ENCODE measurements around the gene NCBP1. TPM values are rescaled to one million over a fixed set of nuclear protein-coding genes. Genes with fewer than 3 reads are reported as not detected.

The NCBP1 gene
- total and polyA plus RNA-seq, 2 of the 4 experiments (the other 2 are of a cell fraction), result 17.8 to 46.4 TPM

- Histone ChIP-seq H3K14ac (replicated peaks; ENCODE audit: low read depth, low read length) (no peak overlapping the region), H4K5ac (ENCODE audit: low read depth, low read length) (no peak overlapping the region), H2BK15ac (ENCODE audit: low read depth, low read length) (no peak overlapping the region), H3K56ac (ENCODE audit: extremely low read depth, insufficient read depth, low read length) (no peak overlapping the region), H3K4me2 (ENCODE audit: low read depth, low read length) (no peak overlapping the region), H3K79me1 (ENCODE audit: low read depth in 1 of 2, low read length in 2 of 2) (peaks cover 24 to 45% of the 10 kb centered on the region in 2 experiments), H2BK120ac (ENCODE audit: low read depth, low read length) (no peak overlapping the region), H2BK5ac (ENCODE audit: low read depth, low read length, poor library complexity, severe bottlenecking) (no peak overlapping the region), H2AK5ac (ENCODE audit: low read depth, low read length) (no peak overlapping the region), H3K4ac (ENCODE audit: low read depth, low read length) (no peak overlapping the region), H4K20me1 (ENCODE audit: insufficient read depth, low read length) (peaks cover 16% of the 10 kb centered on the region), H3K9me3 (ENCODE audit: control insufficient read depth, insufficient read depth, low read length) (no peaks in the 10 kb centered on the region), H3K4me3 (ENCODE audit: insufficient read depth, low read depth, low read length) (no peak overlapping the region), H2BK20ac (ENCODE audit: low read depth, low read length) (no peak overlapping the region), H3K9ac (ENCODE audit: low read depth, low read length) (no peak overlapping the region), H3K36me3 (ENCODE audit: control insufficient read depth, insufficient read depth, low read length) (0 out of 2 replicates have a peak, but pooled peaks cover under 1% of the 10 kb centered on the region), H2AFZ (replicated peaks; ENCODE audit: low read length, poor library complexity) (no peak overlapping the region), H2AK9ac (replicated peaks; ENCODE audit: low read depth, low read length, poor library complexity) (no peak overlapping the region), H3K27me3 (ENCODE audit: control insufficient read depth, insufficient read depth, low read length) (no peaks in the 10 kb centered on the region), H4K8ac (ENCODE audit: low read depth in 2 of 2, low read length in 2 of 2) (no peak overlapping the region), H3K27ac (ENCODE audit: insufficient read depth, low read length) (no peak overlapping the region), H3K23ac (ENCODE audit: low read depth, low read length) (no peak overlapping the region), H4K91ac (ENCODE audit: insufficient read depth, low read depth, low read length) (no peak overlapping the region), H3K18ac (ENCODE audit: low read depth, low read length) (no peak overlapping the region), H3K4me1 (ENCODE audit: control insufficient read depth, insufficient read depth, low read length) (peaks cover 11% of the 10 kb centered on the region), H3K9me1 (ENCODE audit: insufficient read depth, low read length) (peaks cover 6% of the 10 kb centered on the region)
- TF ChIP-seq RFX5 (IDR thresholded peaks at IDR 0.05; ENCODE audit: low read depth, low read length) (no peak), RAD21 (IDR thresholded peaks at IDR 0.05; ENCODE audit: low read length) (no peak), SMC3 (IDR thresholded peaks at IDR 0.05; ENCODE audit: low read depth, low read length) (no peak), CTCF (conservative IDR thresholded peaks at IDR 0.05; ENCODE audit: low read depth, low read length) (no peak), CEBPB (IDR thresholded peaks at IDR 0.05; ENCODE audit: low read depth, low read length) (no peak), MAFK (IDR thresholded peaks at IDR 0.05; ENCODE audit: low read depth, low read length) (no peak), MXI1 (IDR thresholded peaks at IDR 0.05; ENCODE audit: borderline replicate concordance, low read depth, low read length) (no peak)
- in situ Hi-C loops (cut with MboI; ENCODE audit: low sequenced_read_pairs), result no loop called here
- intact Hi-C loops (cut with micrococcal nuclease), result no loop called here
- ChIA-PET POLR2A (ENCODE audit: unreplicated experiment) (no interaction called here), CTCF (no interaction called here)
- no peak for DNase-seq
- dilution Hi-C loops (cut with HindIII; ENCODE audit: low sequenced_read_pairs, unreplicated experiment), result no loop called here
- no TSS peak for BruUV-seq (replicated peaks)
- no peak for ATAC-seq (ENCODE audit: low read depth)
These were observed 3.0 kb upstream of the NCBP1 start for GRCh38 chr9:97630591-97630990.
